Upper lobe of right lung (tissue), 1 donor: ENCODE measurements around the gene SUPV3L1. TPM values are rescaled to one million over a fixed set of nuclear protein-coding genes. Genes with fewer than 3 reads are reported as not detected.

Source experiments
- ATAC-seq: fragments of 200-7000 bp; cut with Tn5 transposase; one replicate; pipeline ENCODE4 v1.9.1; 2020; ENCODE audit warnings: mild to moderate bottlenecking, moderate library complexity
- DNase-seq: peaks from one replicate; pipeline ENCODE4 v3.0.0-alpha.2; 2020
- H3K27ac ChIP-seq: fragments of 200-600 bp; one replicate; pipeline ENCODE4 v1.8.0; 2022
- H3K27me3 ChIP-seq: fragments of 200-600 bp; one replicate; pipeline ENCODE4 v1.8.0; 2022; ENCODE audit warnings: mild to moderate bottlenecking
- H3K36me3 ChIP-seq: fragments of 200-600 bp; one replicate; pipeline ENCODE4 v1.8.0; 2022
- H3K4me1 ChIP-seq: fragments of 200-600 bp; one replicate; pipeline ENCODE4 v1.8.0; 2022
- H3K4me3 ChIP-seq: fragments of 200-600 bp; one replicate; pipeline ENCODE4 v1.8.0; 2022; ENCODE audit warnings: mild to moderate bottlenecking
- H3K9me3 ChIP-seq: fragments of 200-600 bp; one replicate; pipeline ENCODE4 v1.8.0; 2022
- intact Hi-C: fragments of 100-400 bp; cut with DNase I; formaldehyde crosslinking; loops from one replicate; pipeline ENCODE4 v1.11.0; 2022
- total RNA-seq: library from RNA; stranded (reverse); fragmentation: NEBNext Ultra II Directional; extraction: Animal tissue kit (Norgen Biotek cat#: 25700); gene quantifications from one replicate; pipeline ENCODE4 v1.2.1, GENCODE V29; 2021
- TF ChIP-seq, protein P1 (sequence below): fragments of 200-600 bp; IDR thresholded peaks from one replicate; pipeline ENCODE4 v1.8.0; 2022; ENCODE audit warnings: antibody characterized with exemption
- donor health status: DM: no; HTN: yes; CAD: no; lungs with severe emphysema.

The SUPV3L1 gene
- total RNA-seq, 1 donor from 2014 or later: 21.0 TPM

- intact Hi-C loops: loop anchor here (2.0 kb wide), 1 partner anchor 160 kb away; no protein-coding TSS in a partner anchor
- ATAC-seq (no peak), DNase-seq (no peak)
- H3K9me3 ChIP-seq: no peaks in the 10 kb centered on the region
- no peak overlapping the region for H3K4me3 ChIP-seq
- H3K4me1 ChIP-seq: peaks cover under 1% of the 10 kb centered on the region
- TF ChIP-seq, protein P1, sequence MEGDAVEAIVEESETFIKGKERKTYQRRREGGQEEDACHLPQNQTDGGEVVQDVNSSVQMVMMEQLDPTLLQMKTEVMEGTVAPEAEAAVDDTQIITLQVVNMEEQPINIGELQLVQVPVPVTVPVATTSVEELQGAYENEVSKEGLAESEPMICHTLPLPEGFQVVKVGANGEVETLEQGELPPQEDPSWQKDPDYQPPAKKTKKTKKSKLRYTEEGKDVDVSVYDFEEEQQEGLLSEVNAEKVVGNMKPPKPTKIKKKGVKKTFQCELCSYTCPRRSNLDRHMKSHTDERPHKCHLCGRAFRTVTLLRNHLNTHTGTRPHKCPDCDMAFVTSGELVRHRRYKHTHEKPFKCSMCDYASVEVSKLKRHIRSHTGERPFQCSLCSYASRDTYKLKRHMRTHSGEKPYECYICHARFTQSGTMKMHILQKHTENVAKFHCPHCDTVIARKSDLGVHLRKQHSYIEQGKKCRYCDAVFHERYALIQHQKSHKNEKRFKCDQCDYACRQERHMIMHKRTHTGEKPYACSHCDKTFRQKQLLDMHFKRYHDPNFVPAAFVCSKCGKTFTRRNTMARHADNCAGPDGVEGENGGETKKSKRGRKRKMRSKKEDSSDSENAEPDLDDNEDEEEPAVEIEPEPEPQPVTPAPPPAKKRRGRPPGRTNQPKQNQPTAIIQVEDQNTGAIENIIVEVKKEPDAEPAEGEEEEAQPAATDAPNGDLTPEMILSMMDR: no peak
- H3K36me3 ChIP-seq: no peaks in the 10 kb centered on the region
- H3K27ac ChIP-seq: no peak overlapping the region
- H3K27me3 ChIP-seq: no peaks in the 10 kb centered on the region
Measured at GRCh38 chr10:69234447-69234846, 54.4 kb downstream of the SUPV3L1 start.

- intact Hi-C loops: no loop called here
- no peaks in the 10 kb centered on the region for H3K27me3 ChIP-seq
- H3K36me3 ChIP-seq: no peaks in the 10 kb centered on the region
- TF ChIP-seq, protein P1: peak; percentile 94
- H3K27ac ChIP-seq: no peak overlapping the region
- H3K9me3 ChIP-seq: no peaks in the 10 kb centered on the region
- no peak overlapping the region for H3K4me3 ChIP-seq
- peaks cover 4% of the 10 kb centered on the region for H3K4me1 ChIP-seq
- DNase-seq (peak; percentile 91), ATAC-seq (peak; percentile 99)
Measured at GRCh38 chr10:69237528-69238159, 57.6 kb downstream of the SUPV3L1 start.

DNA sequence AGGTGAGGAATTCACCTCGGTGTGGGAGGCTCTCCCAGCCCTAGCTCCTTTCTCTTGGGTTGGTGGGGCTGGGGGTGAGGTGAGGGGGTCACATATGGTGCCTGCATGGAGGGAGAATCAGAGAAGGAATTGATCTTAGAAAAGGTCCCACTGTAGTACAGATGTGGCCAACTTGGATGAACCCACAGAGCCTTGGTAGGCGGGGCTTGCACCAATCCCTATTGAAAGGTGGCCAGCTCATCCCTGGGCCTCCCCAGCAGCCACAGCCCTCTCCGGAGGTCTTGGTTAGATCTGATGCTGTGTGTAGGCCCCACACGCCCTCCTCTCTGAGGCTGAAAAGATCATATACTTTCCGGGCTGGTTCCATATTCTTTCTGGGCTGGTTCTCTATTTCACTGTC is 59.1 kb downstream of the SUPV3L1 start:
- Histone ChIP-seq H3K36me3 (no peaks in the 10 kb centered on the region), H3K9me3 (no peaks in the 10 kb centered on the region), H3K27me3 (no peaks in the 10 kb centered on the region), H3K27ac (no peak overlapping the region), H3K4me3 (no peak overlapping the region), H3K4me1 (peaks cover 4% of the 10 kb centered on the region)
- ATAC-seq (no peak), DNase-seq (no peak)
- TF ChIP-seq, protein P1: no peak
- intact Hi-C loops: no loop called here

DNA sequence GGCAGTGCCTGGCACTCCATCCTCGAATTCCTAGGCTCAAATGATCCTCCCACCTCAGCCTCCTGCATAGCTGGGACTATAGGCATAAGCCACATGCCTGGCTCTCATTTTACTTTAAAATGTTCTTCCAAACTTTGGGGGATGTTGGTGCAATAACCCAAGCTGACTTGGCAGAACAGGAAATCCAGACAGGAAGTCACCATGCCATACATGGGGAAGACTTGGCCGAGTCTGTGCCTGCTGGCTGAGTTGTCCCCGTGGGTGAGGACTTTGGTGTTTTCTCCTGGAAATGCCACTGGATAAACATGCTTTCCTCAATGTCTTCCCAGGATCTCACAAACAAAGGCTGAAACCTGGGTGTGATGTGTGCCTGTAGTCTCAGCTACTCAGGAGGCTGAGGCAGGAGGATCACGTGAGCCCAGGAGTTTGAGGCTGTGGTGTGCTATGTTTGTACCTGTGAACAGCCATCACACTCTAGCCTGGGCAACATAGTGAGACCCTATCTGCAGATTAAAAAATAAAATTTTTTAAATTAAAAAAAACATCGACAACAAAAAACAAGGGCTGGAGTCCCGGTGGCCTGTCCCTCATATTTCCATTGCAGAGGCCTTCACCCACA is 59.9 kb downstream of the SUPV3L1 start:
- DNase-seq: no peak
- ATAC-seq: peak; percentile 53
- intact Hi-C loops: no loop called here
- Histone ChIP-seq H3K27me3 (no peaks in the 10 kb centered on the region), H3K4me3 (no peak overlapping the region), H3K36me3 (no peaks in the 10 kb centered on the region), H3K4me1 (peaks cover 4% of the 10 kb centered on the region), H3K9me3 (no peaks in the 10 kb centered on the region), H3K27ac (no peak overlapping the region)
- TF ChIP-seq, protein P1: no peak

GRCh38 chr10:69240455-69240854 is 60.4 kb downstream of the SUPV3L1 start:
- intact Hi-C loops: no loop called here
- no peaks in the 10 kb centered on the region for H3K9me3 ChIP-seq
- ATAC-seq (no peak), DNase-seq (no peak)
- no peak overlapping the region for H3K27ac ChIP-seq
- H3K4me1 ChIP-seq: peaks cover 4% of the 10 kb centered on the region
- TF ChIP-seq, protein P1: no peak
- no peaks in the 10 kb centered on the region for H3K27me3 ChIP-seq
- no peaks in the 10 kb centered on the region for H3K36me3 ChIP-seq
- no peak overlapping the region for H3K4me3 ChIP-seq
